ENCODE results near the gene AFF1. TPM values are rescaled to one million over a fixed set of nuclear protein-coding genes. Genes with fewer than 3 reads are reported as not detected.
A peak's percentile ranks its signal among the peaks of the same experiment; 100 is the strongest.

Gene AFF1
- total RNA-seq, 4 donors from 2014 or later = 105 to 152 (median 111) TPM

- WGBS, 2 donors = 85 to 89% methylated on average over 1 of the region's 1 CpG
- H3K27me3 ChIP-seq = no peaks in the 10 kb centered on the region
- no peaks in the 10 kb centered on the region for H3K9me3 ChIP-seq
- DNase-seq (ENCODE audit: low spot score in 2 of 2) = no peak
- H3K36me3 ChIP-seq = peaks cover 0 to 9% (median 0%) of the 10 kb centered on the region in 3 donors
- no peak overlapping the region for H3K4me3 ChIP-seq
- no peak overlapping the region for H3K27ac ChIP-seq
- peaks cover 0 to 7% (median 0%) of the 10 kb centered on the region in 4 donors for H3K4me1 ChIP-seq
- TF ChIP-seq CTCF (IDR thresholded peaks at IDR 0.05) = no peak
- peak in 1 of 2 donors; percentile 67 for TF ChIP-seq EP300 (IDR thresholded peaks at IDR 0.05)
Observed at GRCh38 chr4:86921608-86922252, 13.1 kb upstream of the AFF1 start.

GRCh38 chr4:86924811-86925210 lies 10.0 kb upstream of the AFF1 start:
- H3K9me3 ChIP-seq = no peaks in the 10 kb centered on the region
- peak in 1 of 2 donors; percentile 31 for TF ChIP-seq EP300 (IDR thresholded peaks at IDR 0.05)
- no peak for TF ChIP-seq CTCF (IDR thresholded peaks at IDR 0.05)
- no peak for TF ChIP-seq POLR2A (IDR thresholded peaks at IDR 0.05)
- no peak overlapping the region for H3K4me3 ChIP-seq
- 26 to 27% methylated on average over 2 of the region's 2 CpGs for WGBS, 2 donors
- peak overlapping the region in 1 of 4 donors; percentile 6 for H3K27ac ChIP-seq
- peaks cover 0 to 13% (median 0%) of the 10 kb centered on the region in 4 donors for H3K4me1 ChIP-seq
- DNase-seq (ENCODE audit: low spot score in 2 of 2) = no peak
- peaks cover 0 to 9% (median 0%) of the 10 kb centered on the region in 3 donors for H3K36me3 ChIP-seq
- H3K27me3 ChIP-seq = no peaks in the 10 kb centered on the region

- H3K27me3 ChIP-seq = no peaks in the 10 kb centered on the region
- 88 to 95% methylated on average over 6 of the region's 6 CpGs for WGBS, 2 donors
- peaks cover 0 to 13% (median 0%) of the 10 kb centered on the region in 4 donors for H3K4me1 ChIP-seq
- DNase-seq (ENCODE audit: low spot score in 2 of 2) = no peak
- no peaks in the 10 kb centered on the region for H3K9me3 ChIP-seq
- no peak overlapping the region for H3K27ac ChIP-seq
- H3K4me3 ChIP-seq = no peak overlapping the region
- TF ChIP-seq EP300 (IDR thresholded peaks at IDR 0.05) (no peak), CTCF (IDR thresholded peaks at IDR 0.05) (no peak), POLR2A (IDR thresholded peaks at IDR 0.05) (no peak)
- peaks cover 0 to 20% (median 2%) of the 10 kb centered on the region in 3 donors for H3K36me3 ChIP-seq
Observed at GRCh38 chr4:86926435-86927086, 8.2 kb upstream of the AFF1 start.

- H3K4me3 ChIP-seq = no peak overlapping the region
- H3K9me3 ChIP-seq = no peaks in the 10 kb centered on the region
- TF ChIP-seq POLR2A (IDR thresholded peaks at IDR 0.05) (no peak), EP300 (IDR thresholded peaks at IDR 0.05) (peak in 1 of 2 donors; percentile 67), CTCF (IDR thresholded peaks at IDR 0.05) (no peak)
- peak in 1 of 2 donors; percentile 59 for DNase-seq (ENCODE audit: low spot score in 2 of 2)
- peaks cover 0 to 5% (median 0%) of the 10 kb centered on the region in 4 donors for H3K4me1 ChIP-seq
- WGBS, 2 donors = 70 to 74% methylated on average over 2 of the region's 2 CpGs
- peaks cover 0 to 24% (median 2%) of the 10 kb centered on the region in 3 donors for H3K36me3 ChIP-seq
- no peaks in the 10 kb centered on the region for H3K27me3 ChIP-seq
- peak overlapping the region in 2 of 4 donors; percentile 64 to 68 for H3K27ac ChIP-seq
Observed at GRCh38 chr4:86927843-86928395, 6.9 kb upstream of the AFF1 start.
